Endothelial cell of hepatic sinusoid (primary cell): ENCODE results near the gene OPN3.
"Not testable (repeated sequence)": the region's sequence is repeated elsewhere in the genome, so short reads cannot be mapped to it uniquely, and the experiment has no call there.

Source experiments
- in situ Hi-C: cut with HindIII; loops from 2 replicates; pipeline ENCODE4 v1.10.0; 2017; ENCODE audit warnings: low sequenced_read_pairs

The OPN3 gene, protein sequence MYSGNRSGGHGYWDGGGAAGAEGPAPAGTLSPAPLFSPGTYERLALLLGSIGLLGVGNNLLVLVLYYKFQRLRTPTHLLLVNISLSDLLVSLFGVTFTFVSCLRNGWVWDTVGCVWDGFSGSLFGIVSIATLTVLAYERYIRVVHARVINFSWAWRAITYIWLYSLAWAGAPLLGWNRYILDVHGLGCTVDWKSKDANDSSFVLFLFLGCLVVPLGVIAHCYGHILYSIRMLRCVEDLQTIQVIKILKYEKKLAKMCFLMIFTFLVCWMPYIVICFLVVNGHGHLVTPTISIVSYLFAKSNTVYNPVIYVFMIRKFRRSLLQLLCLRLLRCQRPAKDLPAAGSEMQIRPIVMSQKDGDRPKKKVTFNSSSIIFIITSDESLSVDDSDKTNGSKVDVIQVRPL

DNA sequence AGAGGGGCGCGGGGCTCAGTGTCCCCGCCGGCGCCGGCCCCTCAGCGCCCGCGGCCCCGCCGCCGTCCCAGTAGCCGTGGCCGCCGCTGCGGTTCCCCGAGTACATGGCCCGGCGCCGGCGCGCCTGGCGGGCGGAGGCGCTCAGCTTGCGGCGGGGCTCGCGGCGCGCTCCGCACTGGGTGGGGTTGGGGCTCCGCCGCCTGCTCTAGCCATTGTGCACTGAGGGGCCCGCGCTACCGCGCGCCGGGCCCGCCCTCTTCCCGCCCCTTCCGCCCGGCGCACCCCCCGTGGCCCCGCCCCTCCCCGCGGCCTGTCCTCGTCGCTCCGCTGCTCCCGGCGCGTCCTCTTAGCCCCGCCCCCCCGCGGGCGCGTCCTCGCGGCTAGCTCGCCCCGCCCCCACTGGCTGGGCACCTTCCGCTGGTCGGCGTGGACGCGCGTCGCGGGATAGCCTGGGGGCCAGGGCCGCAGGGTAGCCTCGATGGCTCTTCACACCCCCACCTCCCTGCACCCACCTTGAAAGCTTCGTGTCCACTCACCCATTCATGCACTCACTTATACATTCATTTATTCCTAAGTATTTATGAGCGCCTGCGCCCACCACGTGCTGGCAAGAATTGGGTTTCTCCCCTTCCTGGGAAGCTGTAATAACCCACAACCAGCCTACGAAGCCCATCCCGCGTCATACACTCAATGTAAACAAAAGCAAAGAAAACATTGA lies at the start of gene OPN3, which contains the start of gene CHML:
Gene OPN3, minus strand, starts transcription at position 221 of the 718 bp plus-strand sequence. Its CDS starts 115 bp downstream, at position 106.
Gene CHML, minus strand, starts transcription at position 221 of the 718 bp plus-strand sequence. CDS start 4,603 bp downstream, outside the sequence.
- in situ Hi-C loops = no loop called here

- in situ Hi-C loops = no loop called here
Observed at GRCh38 chr1:241688940-241689368, 48.8 kb upstream of the OPN3 start.

- in situ Hi-C loops = no loop called here
Observed at GRCh38 chr1:241684108-241684507, 43.9 kb upstream of the OPN3 start.

DNA sequence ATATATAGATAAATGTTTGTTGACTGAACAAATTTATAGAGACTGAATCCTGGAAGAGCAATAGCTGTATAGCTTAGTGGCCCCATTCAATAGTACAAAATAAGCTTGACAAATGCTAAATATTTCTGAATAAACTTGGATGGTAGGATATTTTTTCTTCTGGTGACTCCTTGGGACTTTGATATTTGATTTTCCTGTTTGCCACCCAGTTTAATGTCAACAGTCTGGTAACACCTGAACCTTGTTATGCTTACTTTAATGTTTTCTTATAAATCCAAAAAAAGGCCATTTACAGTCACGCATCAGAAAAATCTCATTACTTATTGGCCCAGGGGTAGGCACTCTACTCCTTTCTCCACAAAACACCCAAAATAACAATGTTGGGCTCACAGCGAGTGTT lies 42.8 kb upstream of the OPN3 start:
- in situ Hi-C loops = no loop called here

GRCh38 chr1:241681861-241682448 lies 41.8 kb upstream of the OPN3 start:
- in situ Hi-C loops = not testable (repeated sequence)

DNA sequence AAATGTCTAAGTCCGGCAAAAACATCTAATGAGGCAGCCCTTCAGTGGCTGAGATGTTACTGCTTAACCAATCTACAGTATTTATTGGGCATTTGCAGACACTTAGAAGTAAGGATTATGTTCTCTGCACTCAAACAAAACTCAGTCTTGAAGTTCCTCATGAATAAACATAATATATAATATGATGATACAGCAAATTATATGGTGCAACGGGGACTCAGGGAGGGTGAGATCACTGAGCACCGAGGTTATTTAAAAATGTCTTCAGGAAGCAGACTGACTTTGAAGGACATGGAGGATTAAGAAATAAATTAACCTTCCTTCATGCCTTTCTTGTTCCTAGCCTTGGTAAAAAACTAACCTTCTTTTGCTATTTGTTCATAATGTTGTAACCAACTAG lies 39.8 kb upstream of the OPN3 start:
- in situ Hi-C loops = no loop called here

- in situ Hi-C loops = no loop called here
Observed at GRCh38 chr1:241679404-241679803, 39.2 kb upstream of the OPN3 start.

DNA sequence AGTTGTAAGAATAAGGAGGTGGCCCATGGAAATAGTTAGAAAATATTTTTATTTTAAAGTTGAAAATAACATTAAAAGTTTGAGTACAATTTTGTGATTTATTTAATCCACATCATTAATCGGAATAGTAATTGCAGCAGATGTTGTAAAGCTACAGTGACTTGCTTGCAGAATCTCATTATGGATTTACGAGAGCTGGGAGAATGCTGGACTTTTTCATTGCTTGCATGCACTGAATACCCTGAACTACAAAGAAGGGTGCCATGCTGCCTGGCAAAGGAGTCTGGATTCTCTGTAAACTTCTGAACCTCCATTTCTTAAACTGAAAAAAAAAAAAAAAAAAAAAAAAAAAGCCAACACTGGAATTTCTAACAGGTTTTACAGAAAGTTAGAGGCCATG lies 38.4 kb upstream of the OPN3 start:
- in situ Hi-C loops = no loop called here

GRCh38 chr1:241677201-241677600 lies 37.0 kb upstream of the OPN3 start:
- in situ Hi-C loops = no loop called here

DNA sequence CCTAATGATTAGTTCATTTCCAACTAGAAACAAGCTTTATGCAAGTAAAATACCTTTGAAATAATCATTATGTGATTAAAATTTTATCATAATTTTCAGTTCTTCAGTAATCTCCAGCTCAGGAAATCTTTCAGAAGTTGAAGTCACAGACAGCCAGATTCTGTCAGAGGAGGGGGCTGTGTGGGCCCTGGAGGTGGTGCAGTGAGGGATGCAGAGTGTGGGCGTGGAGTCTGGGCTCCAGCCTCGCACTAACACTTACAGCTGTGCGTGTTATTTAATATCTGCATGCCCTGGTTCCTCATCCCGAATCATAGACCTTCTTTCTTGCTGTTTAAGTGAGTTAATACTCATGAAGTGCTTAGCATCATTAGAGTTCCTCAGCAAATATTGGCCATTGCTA lies 35.8 kb upstream of the OPN3 start:
- in situ Hi-C loops = no loop called here

DNA sequence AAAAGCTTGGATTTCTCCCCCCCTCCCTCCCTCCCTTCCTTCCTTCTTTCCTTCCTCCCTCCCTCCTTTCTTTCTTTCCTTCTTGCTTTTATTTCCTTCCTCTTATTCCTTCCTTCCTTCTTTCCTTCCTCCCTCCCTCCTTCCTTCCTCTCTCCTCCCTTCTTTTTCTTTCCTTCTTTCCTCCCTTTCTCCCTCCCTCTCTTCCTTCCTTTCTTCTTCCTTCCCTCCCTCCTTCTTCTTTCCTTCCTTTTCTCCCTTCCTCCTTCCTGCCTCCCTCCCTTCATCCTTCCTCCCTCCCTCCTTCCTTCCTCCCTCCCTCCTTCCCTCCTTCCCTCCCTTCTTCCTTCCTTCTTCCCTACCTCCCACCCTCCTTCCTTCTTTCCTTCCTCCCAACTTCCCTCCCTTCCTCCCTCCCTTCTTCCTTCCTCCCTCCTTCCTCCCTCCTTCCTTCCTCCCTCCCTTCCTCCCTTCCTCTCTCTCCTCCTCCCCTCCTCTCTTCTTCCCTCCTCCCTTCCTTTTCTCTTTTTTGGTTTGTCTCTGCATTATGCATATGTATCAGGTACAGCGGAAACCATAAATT lies 34.7 kb upstream of the OPN3 start:
- in situ Hi-C loops = no loop called here

DNA sequence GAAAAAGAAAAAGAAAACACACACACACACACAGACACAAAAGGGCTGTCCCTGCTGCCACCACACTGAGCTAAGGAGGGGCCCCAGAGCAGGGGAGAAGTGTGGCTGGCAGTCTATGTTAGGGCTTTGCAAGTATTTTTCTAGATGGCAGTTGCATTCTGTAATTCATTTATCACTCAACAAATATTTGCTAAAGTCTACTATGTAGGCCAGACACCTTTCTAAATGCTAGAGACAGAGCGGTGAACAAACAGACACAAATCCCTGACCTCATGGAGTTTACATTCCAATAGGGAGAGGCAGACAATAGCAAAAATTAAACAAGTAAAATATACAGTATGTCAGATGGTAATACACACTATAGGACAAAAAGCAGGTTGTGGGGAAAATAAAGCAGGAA lies 32.1 kb upstream of the OPN3 start:
- in situ Hi-C loops = no loop called here

DNA sequence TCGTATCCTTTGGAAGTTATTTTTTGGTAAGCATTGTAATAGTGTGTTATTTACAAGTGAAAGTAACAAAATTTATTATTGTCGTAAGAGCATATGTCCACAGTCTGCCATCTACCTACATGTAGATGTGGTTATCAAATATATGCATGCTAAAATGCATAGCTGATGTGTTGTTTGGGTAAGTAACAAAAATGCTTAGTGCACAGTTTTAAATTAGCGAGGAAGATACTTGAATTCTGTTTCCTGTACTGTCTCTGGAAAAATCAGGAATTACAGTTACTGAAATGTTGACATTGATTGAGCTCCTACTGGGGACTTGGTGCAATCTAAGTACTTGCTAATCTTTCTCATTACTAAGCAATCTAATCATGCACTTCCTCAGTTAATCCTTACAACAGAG lies 26.2 kb upstream of the OPN3 start:
- in situ Hi-C loops = no loop called here

DNA sequence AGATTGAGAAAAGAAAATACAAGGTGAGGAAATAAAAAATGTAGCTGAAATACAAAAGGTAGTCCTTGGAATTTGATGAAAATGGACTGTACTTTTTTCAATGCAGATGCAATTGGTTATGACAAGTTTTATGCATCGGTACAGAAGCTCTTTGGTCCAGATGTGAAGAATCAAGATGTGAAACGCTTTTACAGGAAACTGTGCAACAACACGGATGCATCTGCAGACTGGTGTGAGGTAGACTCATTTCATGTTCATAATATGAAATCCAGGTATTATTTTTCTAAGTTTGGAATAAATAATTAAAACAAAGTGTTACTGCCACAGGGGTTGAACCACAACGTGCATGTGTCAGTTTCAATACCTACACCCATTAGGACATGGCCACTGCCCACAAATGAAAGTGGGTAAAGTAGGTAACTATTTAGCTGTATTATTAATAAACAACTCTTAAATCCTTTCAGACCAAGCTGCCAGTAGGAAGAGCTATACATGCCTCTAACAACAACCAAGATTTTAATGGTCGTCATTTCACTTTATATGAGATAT lies 20.3 kb upstream of the OPN3 start:
- in situ Hi-C loops = no loop called here

DNA sequence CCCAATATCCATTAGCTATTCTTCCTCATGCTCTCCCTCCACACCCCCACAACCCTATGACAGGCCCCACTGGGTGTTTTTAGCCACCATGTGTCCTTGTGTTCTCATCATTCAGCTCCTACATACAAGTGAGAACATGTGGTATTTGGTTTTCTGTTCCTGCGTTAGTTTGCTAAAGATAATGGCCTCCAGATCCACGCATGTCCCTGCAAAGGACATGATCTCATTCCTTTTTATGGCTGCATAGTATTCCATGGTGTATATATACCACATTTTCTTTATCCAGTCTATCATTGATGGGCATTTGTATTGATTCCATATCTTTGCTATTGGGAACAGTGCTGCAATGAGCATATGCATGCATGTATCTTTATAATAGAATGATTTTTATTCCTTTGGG lies 18.8 kb upstream of the OPN3 start:
- in situ Hi-C loops = not testable (repeated sequence)

GRCh38 chr1:241658081-241658793 lies 18.1 kb upstream of the OPN3 start:
- in situ Hi-C loops = no loop called here

DNA sequence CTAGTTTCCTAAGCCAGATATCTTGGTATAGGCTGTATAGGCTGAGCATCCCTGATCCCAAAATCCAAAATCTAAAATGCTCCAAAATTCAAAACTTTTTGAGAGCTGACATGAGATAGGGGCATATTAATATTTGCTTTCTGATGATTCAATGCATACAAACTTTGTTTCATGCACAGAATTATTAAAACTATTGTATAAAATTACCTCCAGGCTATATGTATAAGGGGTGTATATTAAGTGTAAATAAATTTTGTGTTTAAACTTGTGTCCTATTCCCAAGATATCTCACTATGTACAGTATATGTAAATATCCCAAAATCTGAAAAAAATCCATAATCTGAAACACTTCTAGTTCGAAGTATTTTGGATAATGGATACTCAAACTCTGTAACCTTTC lies 14.5 kb upstream of the OPN3 start:
- in situ Hi-C loops = no loop called here

- in situ Hi-C loops = no loop called here
Observed at GRCh38 chr1:241654019-241654418, 13.8 kb upstream of the OPN3 start.

GRCh38 chr1:241652012-241652411 lies 11.8 kb upstream of the OPN3 start, which contains the start of gene WDR64:
TSS of gene WDR64 (plus strand) at chr1:241652281. CDS start at chr1:241652485, 204 bp downstream.
- in situ Hi-C loops = no loop called here

GRCh38 chr1:241648159-241648558 lies 8.0 kb upstream of the OPN3 start:
- in situ Hi-C loops = no loop called here
